ENCODE measurements around the gene PRAF2.

The PRAF2 gene

DNA sequence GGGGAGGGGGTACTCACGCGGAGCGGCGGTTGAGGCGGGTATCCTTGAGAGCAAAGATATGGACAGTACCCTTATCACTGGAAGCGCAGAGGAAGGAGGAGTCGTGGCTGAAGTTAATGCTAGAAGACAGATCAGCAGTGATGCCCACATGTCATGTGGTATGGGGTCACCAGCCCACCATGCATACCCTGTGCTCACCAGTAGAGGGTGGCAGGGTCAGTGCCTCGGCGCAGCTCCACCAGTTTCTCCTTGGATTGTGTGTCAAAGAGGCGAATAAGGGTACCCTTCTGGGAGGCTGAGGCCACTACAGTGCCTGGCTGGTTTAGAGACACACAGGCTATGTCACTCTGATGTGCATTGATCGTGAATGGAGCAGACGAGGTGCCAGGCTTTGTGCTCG lies 1.5 kb upstream of the PRAF2 start:
- H3K27me3 ChIP-seq (ENCODE audit: control insufficient read depth in 3 of 3, insufficient read depth in 3 of 3, low read depth in 1 of 3, low read length in 3 of 3): no peaks in the 10 kb centered on the region
- H2BK120ac ChIP-seq (ENCODE audit: low read depth, low read length): no peak overlapping the region
- H3K23ac ChIP-seq (ENCODE audit: low read depth, low read length, poor library complexity): no peak overlapping the region
- H3K4me2 ChIP-seq (ENCODE audit: insufficient read depth, low read length, poor library complexity, severe bottlenecking): no peak overlapping the region
- no peaks in the 10 kb centered on the region for H3K9me3 ChIP-seq (replicated peaks in 1 of 2; ENCODE audit: control insufficient read depth in 2 of 2, insufficient read depth in 1 of 2, low read depth in 1 of 2, low read length in 2 of 2)
- H3K4me3 ChIP-seq (ENCODE audit: low read length in 2 of 2): no peak overlapping the region
- no peak overlapping the region for H4K8ac ChIP-seq (ENCODE audit: low read depth, low read length)
- peaks cover 0 to 31% of the 10 kb centered on the region in 2 donors for H3K36me3 ChIP-seq (replicated peaks in 1 of 2; ENCODE audit: control insufficient read depth in 2 of 2, insufficient read depth in 2 of 2, low read length in 2 of 2)
- no peak overlapping the region for H2BK15ac ChIP-seq (ENCODE audit: low read length)
- H3K9ac ChIP-seq (ENCODE audit: low read depth, low read length, poor library complexity): no peak overlapping the region
- no peak overlapping the region for H3K4ac ChIP-seq (ENCODE audit: low read length)
- no peak overlapping the region for H2AK5ac ChIP-seq (ENCODE audit: low read depth, low read length)
- DNase-seq (ENCODE audit: low spot score): no peak
- no peak overlapping the region for H2BK5ac ChIP-seq (ENCODE audit: low read length)
- no peak overlapping the region for H2BK12ac ChIP-seq (ENCODE audit: low read length)
- H3K14ac ChIP-seq (ENCODE audit: low read length): no peak overlapping the region
- no peak overlapping the region for H3K27ac ChIP-seq (replicated peaks; ENCODE audit: low read length)
- no peak overlapping the region for H4K91ac ChIP-seq (ENCODE audit: low read depth, low read length, poor library complexity)
- peaks cover 0 to 4% of the 10 kb centered on the region in 2 donors for H3K4me1 ChIP-seq (ENCODE audit: control insufficient read depth in 2 of 2, insufficient read depth in 1 of 2, low read depth in 1 of 2, low read length in 2 of 2)
- no peak overlapping the region for H3K18ac ChIP-seq (ENCODE audit: low read length)
- H3K79me1 ChIP-seq (ENCODE audit: low read depth, low read length): peaks cover 3% of the 10 kb centered on the region
- H2AFZ ChIP-seq (ENCODE audit: low read length): no peak overlapping the region
- WGBS, 2 donors (ENCODE audit: extremely low coverage in 2 of 2, insufficient read length in 2 of 2, insufficient replicate concordance in 1 of 2): no CpG with 5 or more reads among the region's 13 CpGs

DNA sequence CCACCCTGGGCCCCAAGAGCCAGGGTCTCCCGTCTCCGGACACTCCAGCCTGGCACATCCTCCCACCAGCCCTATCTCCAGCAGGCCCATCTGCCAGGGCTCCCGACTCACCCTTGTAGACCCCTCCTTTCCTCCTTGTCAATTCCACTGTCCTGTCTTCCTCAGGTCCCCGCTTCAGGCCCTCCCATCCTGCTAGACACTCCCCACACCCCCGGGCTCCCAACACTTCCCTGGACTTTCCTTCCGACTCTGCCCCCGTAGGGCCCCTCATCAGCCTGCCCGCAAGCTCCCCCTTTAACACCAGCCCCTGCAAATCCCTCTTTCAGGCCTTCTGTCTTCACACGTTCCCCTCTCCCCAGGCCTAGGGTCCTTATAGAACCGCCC lies 1.1 kb downstream of the PRAF2 start:
- H3K14ac ChIP-seq (ENCODE audit: low read length): no peak overlapping the region
- peak overlapping the region; percentile 60 for H3K9ac ChIP-seq (ENCODE audit: low read depth, low read length, poor library complexity)
- H2BK5ac ChIP-seq (ENCODE audit: low read length): no peak overlapping the region
- peak overlapping the region; percentile 88 to 95 for H3K4me3 ChIP-seq (ENCODE audit: low read length in 2 of 2)
- no peak overlapping the region for H3K18ac ChIP-seq (ENCODE audit: low read length)
- peak overlapping the region; percentile 62 for H3K4me2 ChIP-seq (ENCODE audit: insufficient read depth, low read length, poor library complexity, severe bottlenecking)
- no peak overlapping the region for H4K91ac ChIP-seq (ENCODE audit: low read depth, low read length, poor library complexity)
- H3K9me3 ChIP-seq (replicated peaks in 1 of 2; ENCODE audit: control insufficient read depth in 2 of 2, insufficient read depth in 1 of 2, low read depth in 1 of 2, low read length in 2 of 2): no peaks in the 10 kb centered on the region
- H2AFZ ChIP-seq (ENCODE audit: low read length): no peak overlapping the region
- peaks cover 3% of the 10 kb centered on the region for H3K79me1 ChIP-seq (ENCODE audit: low read depth, low read length)
- H2BK15ac ChIP-seq (ENCODE audit: low read length): no peak overlapping the region
- H3K23ac ChIP-seq (ENCODE audit: low read depth, low read length, poor library complexity): no peak overlapping the region
- H2BK12ac ChIP-seq (ENCODE audit: low read length): no peak overlapping the region
- no peak overlapping the region for H2BK120ac ChIP-seq (ENCODE audit: low read depth, low read length)
- H3K27me3 ChIP-seq (ENCODE audit: control insufficient read depth in 3 of 3, insufficient read depth in 3 of 3, low read depth in 1 of 3, low read length in 3 of 3): no peaks in the 10 kb centered on the region
- peaks cover 0 to 2% of the 10 kb centered on the region in 2 donors for H3K4me1 ChIP-seq (ENCODE audit: control insufficient read depth in 2 of 2, insufficient read depth in 1 of 2, low read depth in 1 of 2, low read length in 2 of 2)
- no CpG with 5 or more reads among the region's 10 CpGs for WGBS, 2 donors (ENCODE audit: extremely low coverage in 2 of 2, insufficient read length in 2 of 2, insufficient replicate concordance in 1 of 2)
- peaks cover 0 to 31% of the 10 kb centered on the region in 2 donors for H3K36me3 ChIP-seq (replicated peaks in 1 of 2; ENCODE audit: control insufficient read depth in 2 of 2, insufficient read depth in 2 of 2, low read length in 2 of 2)
- H2AK5ac ChIP-seq (ENCODE audit: low read depth, low read length): peak overlapping the region; percentile 35
- H3K27ac ChIP-seq (replicated peaks; ENCODE audit: low read length): no peak overlapping the region
- no peak overlapping the region for H3K4ac ChIP-seq (ENCODE audit: low read length)
- no peak for DNase-seq (ENCODE audit: low spot score)
- H4K8ac ChIP-seq (ENCODE audit: low read depth, low read length): no peak overlapping the region

DNA sequence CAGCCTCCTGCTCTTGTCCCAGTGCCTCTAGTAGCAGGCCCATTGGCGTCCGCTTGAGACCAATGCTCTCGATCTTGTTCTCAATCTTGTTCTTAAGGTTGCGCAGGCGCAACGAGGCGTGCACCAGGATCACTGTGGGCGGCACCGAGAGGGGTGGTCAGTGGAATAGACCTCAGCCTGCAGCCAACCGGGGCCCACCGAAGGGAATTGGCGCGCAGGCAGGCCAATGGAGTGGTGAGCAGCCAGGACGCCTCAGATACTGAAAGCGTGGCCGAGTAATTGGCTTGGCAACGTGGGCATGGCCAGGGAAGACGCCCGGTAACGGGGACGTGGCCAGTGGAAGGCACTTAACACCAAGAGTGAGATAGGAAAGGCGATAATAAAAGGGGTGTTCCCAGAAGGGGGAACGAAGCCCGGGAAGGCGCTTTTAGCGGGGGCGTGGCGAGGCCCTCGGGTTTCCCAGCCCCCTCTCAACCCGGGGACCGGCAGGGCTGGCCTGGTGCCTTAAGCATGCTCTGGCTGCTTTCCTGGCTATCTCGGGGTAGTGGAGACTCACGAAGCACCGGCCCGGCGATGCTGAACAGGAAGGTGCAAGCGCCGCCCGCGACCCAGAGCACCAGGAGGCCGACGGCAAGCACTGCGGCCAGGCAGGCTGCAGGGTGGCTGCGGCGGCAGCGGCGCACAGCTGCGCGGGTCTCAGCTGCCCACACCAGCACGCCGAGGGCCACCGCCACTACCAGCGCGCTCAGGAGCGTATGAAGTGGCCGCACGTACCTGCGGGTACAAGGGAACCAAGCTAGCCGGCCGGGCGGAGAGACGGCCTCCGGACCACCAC lies 1.7 kb downstream of the PRAF2 start:
- Histone ChIP-seq H3K23ac (ENCODE audit: low read depth, low read length, poor library complexity) (no peak overlapping the region), H3K27ac (replicated peaks; ENCODE audit: low read length) (no peak overlapping the region), H3K14ac (ENCODE audit: low read length) (no peak overlapping the region), H3K27me3 (ENCODE audit: control insufficient read depth in 3 of 3, insufficient read depth in 3 of 3, low read depth in 1 of 3, low read length in 3 of 3) (no peaks in the 10 kb centered on the region), H3K79me1 (ENCODE audit: low read depth, low read length) (peaks cover 3% of the 10 kb centered on the region), H2AFZ (ENCODE audit: low read length) (no peak overlapping the region), H3K4me1 (ENCODE audit: control insufficient read depth in 2 of 2, insufficient read depth in 1 of 2, low read depth in 1 of 2, low read length in 2 of 2) (peaks cover 0 to 2% of the 10 kb centered on the region in 2 donors), H4K91ac (ENCODE audit: low read depth, low read length, poor library complexity) (no peak overlapping the region), H3K18ac (ENCODE audit: low read length) (no peak overlapping the region), H2BK12ac (ENCODE audit: low read length) (no peak overlapping the region), H3K4ac (ENCODE audit: low read length) (no peak overlapping the region), H2BK15ac (ENCODE audit: low read length) (no peak overlapping the region), H2BK5ac (ENCODE audit: low read length) (no peak overlapping the region), H3K4me2 (ENCODE audit: insufficient read depth, low read length, poor library complexity, severe bottlenecking) (no peak overlapping the region), H4K8ac (ENCODE audit: low read depth, low read length) (no peak overlapping the region), H3K36me3 (replicated peaks in 1 of 2; ENCODE audit: control insufficient read depth in 2 of 2, insufficient read depth in 2 of 2, low read length in 2 of 2) (peaks cover 0 to 31% of the 10 kb centered on the region in 2 donors), H3K9ac (ENCODE audit: low read depth, low read length, poor library complexity) (peak overlapping the region; percentile 60), H3K4me3 (ENCODE audit: low read length in 2 of 2) (peak overlapping the region in 1 of 2 donors; percentile 88), H3K9me3 (replicated peaks in 1 of 2; ENCODE audit: control insufficient read depth in 2 of 2, insufficient read depth in 1 of 2, low read depth in 1 of 2, low read length in 2 of 2) (no peaks in the 10 kb centered on the region), H2BK120ac (ENCODE audit: low read depth, low read length) (no peak overlapping the region), H2AK5ac (ENCODE audit: low read depth, low read length) (no peak overlapping the region)
- no CpG with 5 or more reads among the region's 63 CpGs for whole genome bisulfite sequencing, 2 donors (ENCODE audit: extremely low coverage in 2 of 2, insufficient read length in 2 of 2, insufficient replicate concordance in 1 of 2)
- DNase-seq (ENCODE audit: low spot score): no peak

DNA sequence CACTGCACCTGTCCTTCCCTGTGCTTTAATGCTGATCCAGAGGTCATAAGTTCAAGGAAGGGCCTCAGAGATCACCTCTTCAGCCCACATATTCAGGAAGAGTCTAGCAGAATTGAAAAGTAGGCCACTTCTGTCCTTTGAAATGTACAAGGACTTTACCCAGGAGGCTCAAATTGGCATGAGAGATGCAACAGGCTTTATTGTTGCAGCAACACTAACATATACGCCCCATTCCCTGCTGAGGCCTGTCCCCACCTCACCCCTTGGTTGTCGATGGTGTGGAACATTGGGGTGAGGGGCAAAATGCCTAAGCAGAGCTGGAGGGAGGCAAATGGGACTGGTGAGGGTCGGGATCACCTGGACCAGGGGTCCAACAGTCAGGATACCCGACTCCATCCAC lies 2.8 kb downstream of the PRAF2 start:
- Histone ChIP-seq H3K36me3 (replicated peaks in 1 of 2; ENCODE audit: control insufficient read depth in 2 of 2, insufficient read depth in 2 of 2, low read length in 2 of 2) (peaks cover 0 to 27% of the 10 kb centered on the region in 2 donors), H3K4me2 (ENCODE audit: insufficient read depth, low read length, poor library complexity, severe bottlenecking) (no peak overlapping the region), H3K27me3 (ENCODE audit: control insufficient read depth in 3 of 3, insufficient read depth in 3 of 3, low read depth in 1 of 3, low read length in 3 of 3) (no peaks in the 10 kb centered on the region), H3K23ac (ENCODE audit: low read depth, low read length, poor library complexity) (no peak overlapping the region), H3K79me1 (ENCODE audit: low read depth, low read length) (peaks cover 3% of the 10 kb centered on the region), H2AK5ac (ENCODE audit: low read depth, low read length) (no peak overlapping the region), H2BK5ac (ENCODE audit: low read length) (no peak overlapping the region), H3K4me3 (ENCODE audit: low read length in 2 of 2) (no peak overlapping the region), H2BK12ac (ENCODE audit: low read length) (no peak overlapping the region), H3K9me3 (replicated peaks in 1 of 2; ENCODE audit: control insufficient read depth in 2 of 2, insufficient read depth in 1 of 2, low read depth in 1 of 2, low read length in 2 of 2) (no peaks in the 10 kb centered on the region), H2AFZ (ENCODE audit: low read length) (no peak overlapping the region), H3K4ac (ENCODE audit: low read length) (no peak overlapping the region), H4K8ac (ENCODE audit: low read depth, low read length) (no peak overlapping the region), H3K27ac (replicated peaks; ENCODE audit: low read length) (no peak overlapping the region), H2BK120ac (ENCODE audit: low read depth, low read length) (no peak overlapping the region), H3K9ac (ENCODE audit: low read depth, low read length, poor library complexity) (no peak overlapping the region), H3K14ac (ENCODE audit: low read length) (no peak overlapping the region), H2BK15ac (ENCODE audit: low read length) (no peak overlapping the region), H4K91ac (ENCODE audit: low read depth, low read length, poor library complexity) (no peak overlapping the region), H3K4me1 (ENCODE audit: control insufficient read depth in 2 of 2, insufficient read depth in 1 of 2, low read depth in 1 of 2, low read length in 2 of 2) (peaks cover 0 to 2% of the 10 kb centered on the region in 2 donors), H3K18ac (ENCODE audit: low read length) (no peak overlapping the region)
- no CpG with 5 or more reads among the region's 4 CpGs for WGBS, 2 donors (ENCODE audit: extremely low coverage in 2 of 2, insufficient read length in 2 of 2, insufficient replicate concordance in 1 of 2)
- no peak for DNase-seq (ENCODE audit: low spot score)
